Type B pancreatic cell (in vitro differentiated cells): Measurements from ENCODE around the gene BPHL. TPM values are rescaled to one million over a fixed set of nuclear protein-coding genes. Genes with fewer than 3 reads are reported as not detected.

Experiments used
- DNase-seq: peaks from one replicate; pipeline ENCODE4 v3.0.0; 2021; ENCODE audit warnings: mixed read lengths; ENCODE audit not compliant: unreplicated experiment; ENCODE audit errors: extremely low spot score
- H3K27ac Mint-ChIP-seq: 2 replicates; pipeline ENCODE4 v1.8.0; 2021; ENCODE audit warnings: mild to moderate bottlenecking, mixed read lengths
- H3K27me3 Mint-ChIP-seq: 2 replicates; pipeline ENCODE4 v1.8.0; 2021; ENCODE audit warnings: mixed read lengths
- H3K36me3 Mint-ChIP-seq: 2 replicates; pipeline ENCODE4 v1.8.0; 2021; ENCODE audit warnings: mixed read lengths
- H3K4me1 Mint-ChIP-seq: one replicate; pipeline ENCODE4 v1.8.0; 2021; ENCODE audit warnings: mixed read lengths; ENCODE audit not compliant: unreplicated experiment
- H3K4me3 Mint-ChIP-seq: 2 replicates; pipeline ENCODE4 v1.8.0; 2021; ENCODE audit warnings: mild to moderate bottlenecking, mixed read lengths
- H3K9me3 Mint-ChIP-seq: 2 replicates; pipeline ENCODE4 v1.8.0; 2021; ENCODE audit warnings: mixed read lengths
- total RNA-seq: library from RNA; stranded (reverse); gene quantifications from 2 replicates; pipeline ENCODE4 v1.2.1, GENCODE V29; 2021; ENCODE audit warnings: low replicate concordance
- TF ChIP-seq, protein P1 (sequence below): fragments of 200-600 bp; sonication (generic); conservative IDR thresholded peaks from 2 replicates; pipeline ENCODE4 v1.5.0; 2021; ENCODE audit warnings: antibody characterized with exemption, mild to moderate bottlenecking

Gene BPHL
- total RNA-seq, 1 donor from 2014 or later: 56.2 TPM

DNA sequence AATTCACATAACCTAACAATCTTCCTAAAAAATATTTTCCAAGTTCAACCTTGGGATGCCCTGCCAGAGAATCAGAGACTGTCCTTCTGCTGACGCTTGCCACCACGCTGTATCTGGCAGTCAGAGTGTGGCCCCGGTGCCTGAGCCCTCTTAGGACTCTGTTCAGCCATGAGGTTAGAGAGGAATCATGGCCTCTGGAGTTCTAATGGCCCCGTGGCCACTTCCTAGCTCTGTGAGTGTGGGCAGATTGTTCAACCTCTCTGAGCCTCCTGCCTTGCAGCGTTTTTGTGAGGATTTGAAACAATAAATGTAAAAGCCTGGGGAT, 2.2 kb downstream of the BPHL start:
- no peak for DNase-seq
- Mint-ChIP-seq H3K27me3 (no peaks in the 10 kb centered on the region), H3K4me1 (peaks cover 34% of the 10 kb centered on the region), H3K27ac (peak overlapping the region; percentile 84), H3K9me3 (no peaks in the 10 kb centered on the region), H3K4me3 (peak overlapping the region; percentile 67), H3K36me3 (peaks cover 3% of the 10 kb centered on the region)
- TF ChIP-seq, protein P1, sequence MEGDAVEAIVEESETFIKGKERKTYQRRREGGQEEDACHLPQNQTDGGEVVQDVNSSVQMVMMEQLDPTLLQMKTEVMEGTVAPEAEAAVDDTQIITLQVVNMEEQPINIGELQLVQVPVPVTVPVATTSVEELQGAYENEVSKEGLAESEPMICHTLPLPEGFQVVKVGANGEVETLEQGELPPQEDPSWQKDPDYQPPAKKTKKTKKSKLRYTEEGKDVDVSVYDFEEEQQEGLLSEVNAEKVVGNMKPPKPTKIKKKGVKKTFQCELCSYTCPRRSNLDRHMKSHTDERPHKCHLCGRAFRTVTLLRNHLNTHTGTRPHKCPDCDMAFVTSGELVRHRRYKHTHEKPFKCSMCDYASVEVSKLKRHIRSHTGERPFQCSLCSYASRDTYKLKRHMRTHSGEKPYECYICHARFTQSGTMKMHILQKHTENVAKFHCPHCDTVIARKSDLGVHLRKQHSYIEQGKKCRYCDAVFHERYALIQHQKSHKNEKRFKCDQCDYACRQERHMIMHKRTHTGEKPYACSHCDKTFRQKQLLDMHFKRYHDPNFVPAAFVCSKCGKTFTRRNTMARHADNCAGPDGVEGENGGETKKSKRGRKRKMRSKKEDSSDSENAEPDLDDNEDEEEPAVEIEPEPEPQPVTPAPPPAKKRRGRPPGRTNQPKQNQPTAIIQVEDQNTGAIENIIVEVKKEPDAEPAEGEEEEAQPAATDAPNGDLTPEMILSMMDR: no peak

- Mint-ChIP-seq H3K4me1 (peaks cover 28% of the 10 kb centered on the region), H3K4me3 (no peak overlapping the region), H3K27ac (no peak overlapping the region), H3K9me3 (no peaks in the 10 kb centered on the region), H3K36me3 (peaks cover 3% of the 10 kb centered on the region), H3K27me3 (no peaks in the 10 kb centered on the region)
- TF ChIP-seq, protein P1: no peak
- DNase-seq: no peak
Measured at GRCh38 chr6:3122823-3123182, 4.3 kb downstream of the BPHL start.

GRCh38 chr6:3124667-3125066, 6.2 kb downstream of the BPHL start:
- H3K36me3 Mint-ChIP-seq: peaks cover 8% of the 10 kb centered on the region
- no peak overlapping the region for H3K27ac Mint-ChIP-seq
- DNase-seq: no peak
- no peak overlapping the region for H3K4me3 Mint-ChIP-seq
- H3K27me3 Mint-ChIP-seq: no peaks in the 10 kb centered on the region
- no peaks in the 10 kb centered on the region for H3K9me3 Mint-ChIP-seq
- TF ChIP-seq, protein P1: no peak
- peaks cover 19% of the 10 kb centered on the region for H3K4me1 Mint-ChIP-seq

GRCh38 chr6:3125815-3126214, 7.3 kb downstream of the BPHL start:
- TF ChIP-seq, protein P1: no peak
- Mint-ChIP-seq H3K4me1 (peaks cover 11% of the 10 kb centered on the region), H3K27me3 (no peaks in the 10 kb centered on the region), H3K27ac (no peak overlapping the region), H3K9me3 (no peaks in the 10 kb centered on the region), H3K4me3 (no peak overlapping the region), H3K36me3 (peaks cover 10% of the 10 kb centered on the region)
- DNase-seq: no peak

- Mint-ChIP-seq H3K4me1 (peaks cover 3% of the 10 kb centered on the region), H3K36me3 (peaks cover 26% of the 10 kb centered on the region), H3K4me3 (no peak overlapping the region), H3K27ac (no peak overlapping the region), H3K9me3 (no peaks in the 10 kb centered on the region), H3K27me3 (no peaks in the 10 kb centered on the region)
- TF ChIP-seq, protein P1: no peak
- DNase-seq: no peak
Measured at GRCh38 chr6:3128356-3129108, 10.0 kb downstream of the BPHL start.
